HS-5 (cell line): ENCODE measurements around the gene BAIAP2L2.
"Not testable (repeated sequence)": the region's sequence is repeated elsewhere in the genome, so short reads cannot be mapped to it uniquely, and the experiment has no call there.

Experiments used
- DNase-seq: peaks from one replicate; pipeline ENCODE4 v3.0.0-alpha.2; 2012; ENCODE audit warnings: low read depth

BAIAP2L2 gene

DNA sequence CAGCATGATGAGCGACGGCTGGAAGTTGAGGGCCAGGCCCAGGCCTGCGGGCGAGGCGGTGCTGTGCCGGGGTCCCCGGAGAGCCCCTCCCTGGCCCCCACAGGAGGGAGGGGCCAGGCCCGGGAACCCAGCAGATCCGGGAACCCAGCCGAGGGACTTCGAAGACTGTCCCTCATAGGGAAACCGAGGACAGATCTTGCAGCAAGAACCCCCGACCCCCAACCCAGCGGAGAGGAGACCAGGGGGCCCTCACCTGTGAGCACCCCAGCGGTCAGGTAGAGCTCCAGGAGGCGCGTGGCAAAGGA is 28.9 kb downstream of the BAIAP2L2 start:
- DNase-seq: no peak

- peak; percentile 23 for DNase-seq
Measured at GRCh38 chr22:38080850-38081635, 29.4 kb downstream of the BAIAP2L2 start.

GRCh38 chr22:38080474-38080849 is 30.0 kb downstream of the BAIAP2L2 start:
- no peak for DNase-seq

- DNase-seq: no peak
Measured at GRCh38 chr22:38079804-38080203, 30.7 kb downstream of the BAIAP2L2 start.

GRCh38 chr22:38079208-38079607 is 31.3 kb downstream of the BAIAP2L2 start:
- not testable (repeated sequence) for DNase-seq

DNA sequence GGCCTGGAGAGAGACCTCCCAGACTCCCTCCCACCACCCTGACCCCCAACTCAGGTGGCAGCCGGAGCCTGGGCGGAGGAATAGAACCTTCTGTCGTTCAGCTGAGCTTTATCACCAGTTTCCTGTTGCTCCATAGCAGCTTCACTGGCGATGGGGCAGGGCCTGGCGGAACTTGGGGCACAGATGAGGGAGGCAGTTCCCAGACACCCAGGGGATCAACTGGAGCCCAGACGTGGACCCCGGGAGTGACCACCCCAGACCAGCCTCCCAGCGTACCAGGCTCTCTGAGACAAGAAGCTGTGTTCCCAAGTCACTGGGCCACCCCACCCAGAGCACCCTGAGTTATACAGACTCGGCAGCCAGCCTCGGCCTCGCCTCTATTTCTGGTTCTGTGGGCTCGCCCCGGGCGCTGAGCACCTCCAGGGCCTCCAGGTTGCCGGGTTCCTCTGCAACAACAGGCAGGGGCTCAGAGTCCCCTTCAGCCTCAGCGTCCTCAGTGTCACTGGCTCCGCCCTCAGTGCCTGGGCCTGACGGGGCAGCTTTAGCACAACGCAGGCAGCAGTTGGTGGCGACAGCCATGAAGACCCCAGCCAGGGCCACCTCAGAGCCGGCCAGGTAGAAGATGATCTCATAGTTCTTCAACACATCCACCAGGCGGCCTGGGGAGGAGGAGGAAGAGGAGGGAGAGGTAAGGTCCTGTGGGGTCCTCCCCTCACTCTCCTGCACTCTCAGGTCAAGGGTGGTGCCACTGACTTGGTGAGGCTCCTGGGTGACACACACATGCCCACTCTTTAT is 32.2 kb downstream of the BAIAP2L2 start:
- DNase-seq: no peak

- DNase-seq: no peak
Measured at GRCh38 chr22:38077595-38077994, 32.9 kb downstream of the BAIAP2L2 start.

DNA sequence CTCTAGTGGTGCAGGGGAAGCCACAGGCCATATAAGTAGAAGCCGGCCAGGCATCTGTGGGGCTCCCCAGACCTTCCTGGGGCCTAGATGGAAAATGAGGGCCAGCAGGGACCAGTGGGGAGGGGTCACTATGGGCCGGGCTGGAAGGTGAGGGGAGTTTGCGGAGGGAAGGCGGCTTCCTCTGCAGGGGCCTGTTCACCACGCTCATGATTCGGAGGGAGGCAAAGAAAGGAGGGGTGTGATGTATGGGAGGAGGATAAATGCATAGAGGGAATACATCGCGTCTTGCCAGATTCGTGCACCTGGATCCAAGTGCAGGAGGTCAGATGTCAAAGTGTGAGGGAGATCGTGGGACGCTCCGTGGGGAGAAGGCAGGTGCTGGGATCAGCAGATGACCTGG is 33.4 kb downstream of the BAIAP2L2 start:
- no peak for DNase-seq

- DNase-seq: no peak
Measured at GRCh38 chr22:38075961-38076360, 34.5 kb downstream of the BAIAP2L2 start.

DNA sequence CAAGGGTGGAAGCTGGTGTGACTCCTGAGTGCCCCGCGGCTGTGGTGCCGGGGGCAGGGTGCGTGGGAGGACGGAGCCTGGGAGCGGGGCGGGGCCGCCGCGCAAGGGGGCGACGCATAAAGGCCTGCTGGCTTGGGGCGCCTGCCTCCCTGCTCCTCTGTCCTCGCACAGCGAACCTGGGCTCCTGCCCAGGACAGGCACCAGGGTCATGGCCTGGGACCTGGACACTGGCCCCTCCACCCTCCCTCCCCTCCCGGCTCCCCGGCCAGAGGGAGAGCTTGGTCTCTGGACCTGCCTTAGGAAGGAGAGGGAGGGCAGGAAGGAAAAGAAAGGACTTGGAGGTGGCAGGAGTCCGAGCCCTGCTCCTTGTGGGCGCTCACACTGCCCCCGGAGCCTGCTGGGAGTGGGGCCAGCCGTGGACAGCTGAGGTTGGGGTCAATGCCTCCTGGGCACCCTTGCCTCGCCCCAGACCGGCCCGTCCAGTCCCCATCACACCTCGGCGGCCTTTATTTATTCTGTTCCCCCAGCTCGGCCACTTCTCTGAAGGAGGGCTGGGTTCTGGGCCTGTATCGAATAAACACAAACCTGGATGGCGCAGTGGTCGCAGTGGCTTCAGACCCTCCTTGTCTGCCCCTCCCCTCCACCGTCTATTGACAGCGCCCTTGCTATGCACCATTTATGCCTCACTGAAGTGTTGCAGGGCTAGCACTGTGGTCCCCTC is 35.2 kb downstream of the BAIAP2L2 start:
- no peak for DNase-seq

GRCh38 chr22:38074181-38075104 is 36.0 kb downstream of the BAIAP2L2 start:
- DNase-seq: no peak

GRCh38 chr22:38073150-38074130 is 37.0 kb downstream of the BAIAP2L2 start:
- DNase-seq: no peak

GRCh38 chr22:38072322-38073149 is 37.9 kb downstream of the BAIAP2L2 start:
- DNase-seq: no peak

- DNase-seq: no peak
Measured at GRCh38 chr22:38071421-38072321, 38.8 kb downstream of the BAIAP2L2 start.

GRCh38 chr22:38070250-38070921 is 40.1 kb downstream of the BAIAP2L2 start:
- DNase-seq: no peak

- DNase-seq: no peak
Measured at GRCh38 chr22:38069372-38070249, 40.9 kb downstream of the BAIAP2L2 start.
